ENCODE results near the gene GAP43. TPM values are rescaled to one million over a fixed set of nuclear protein-coding genes. Genes with fewer than 3 reads are reported as not detected.

The GAP43 gene
- total and polyA plus RNA-seq, 4 donors = 0.06 to 0.60 (median 0.19) TPM

GRCh38 chr3:115760716-115761115 lies 137.4 kb downstream of the GAP43 start:
- no peak for TF ChIP-seq CTCF (IDR thresholded peaks at IDR 0.05; ENCODE audit: control extremely low read depth, extremely low read depth)
- no peak overlapping the region for H3K27ac ChIP-seq (ENCODE audit: low read depth in 1 of 2, low read length in 1 of 2)

GRCh38 chr3:115761927-115762305 lies 138.6 kb downstream of the GAP43 start:
- TF ChIP-seq CTCF (IDR thresholded peaks at IDR 0.05; ENCODE audit: control extremely low read depth, extremely low read depth) = no peak
- no peak overlapping the region for H3K9ac ChIP-seq (ENCODE audit: insufficient read depth in 1 of 2, low read length in 2 of 2)
- ATAC-seq (ENCODE audit: insufficient read depth, low FRiP score) (no peak), DNase-seq (no peak)
- H3K4me3 ChIP-seq = no peak overlapping the region
- no peaks in the 10 kb centered on the region for H3K4me1 ChIP-seq (ENCODE audit: control insufficient read depth in 5 of 5, insufficient read depth in 5 of 5, low read length in 5 of 5)
- H3K27me3 ChIP-seq (ENCODE audit: control insufficient read depth in 3 of 3, insufficient read depth in 3 of 3, low read length in 2 of 3) = no peaks in the 10 kb centered on the region
- no peaks in the 10 kb centered on the region for H3K36me3 ChIP-seq (ENCODE audit: control insufficient read depth in 4 of 4, insufficient read depth in 4 of 4, low read length in 4 of 4)
- no peak overlapping the region for H3K27ac ChIP-seq (ENCODE audit: low read depth in 1 of 2, low read length in 1 of 2)
- H3K9me3 ChIP-seq (ENCODE audit: control insufficient read depth in 4 of 4, insufficient read depth in 3 of 4, low read length in 3 of 4) = no peaks in the 10 kb centered on the region

More at GRCh38 chr3:115760716-115761115, 137.4 kb downstream of the GAP43 start:
- Histone ChIP-seq H3K9me3 (ENCODE audit: control insufficient read depth in 4 of 4, insufficient read depth in 3 of 4, low read length in 3 of 4) (no peaks in the 10 kb centered on the region), H3K36me3 (ENCODE audit: control insufficient read depth in 4 of 4, insufficient read depth in 4 of 4, low read length in 4 of 4) (no peaks in the 10 kb centered on the region), H3K9ac (ENCODE audit: insufficient read depth in 1 of 2, low read length in 2 of 2) (no peak overlapping the region), H3K27me3 (ENCODE audit: control insufficient read depth in 3 of 3, insufficient read depth in 3 of 3, low read length in 2 of 3) (no peaks in the 10 kb centered on the region), H3K4me1 (ENCODE audit: control insufficient read depth in 5 of 5, insufficient read depth in 5 of 5, low read length in 5 of 5) (no peaks in the 10 kb centered on the region), H3K4me3 (no peak overlapping the region)
- DNase-seq (no peak), ATAC-seq (ENCODE audit: insufficient read depth, low FRiP score) (no peak)
- 87 to 90% methylated on average over 3 of the region's 3 CpGs for WGBS, 2 donors

GRCh38 chr3:115766587-115767482 lies 143.5 kb downstream of the GAP43 start:
- H3K36me3 ChIP-seq (ENCODE audit: control insufficient read depth in 4 of 4, insufficient read depth in 4 of 4, low read length in 4 of 4) = no peaks in the 10 kb centered on the region
- H3K4me3 ChIP-seq = no peak overlapping the region
- WGBS, 2 donors = 64 to 75% methylated on average over 6 of the region's 6 CpGs
- no peaks in the 10 kb centered on the region for H3K27me3 ChIP-seq (ENCODE audit: control insufficient read depth in 3 of 3, insufficient read depth in 3 of 3, low read length in 2 of 3)
- H3K9ac ChIP-seq (ENCODE audit: insufficient read depth in 1 of 2, low read length in 2 of 2) = no peak overlapping the region
- no peaks in the 10 kb centered on the region for H3K9me3 ChIP-seq (ENCODE audit: control insufficient read depth in 4 of 4, insufficient read depth in 3 of 4, low read length in 3 of 4)
- DNase-seq = no peak
- no peak overlapping the region for H3K27ac ChIP-seq (ENCODE audit: low read depth in 1 of 2, low read length in 1 of 2)
- H3K4me1 ChIP-seq (ENCODE audit: control insufficient read depth in 5 of 5, insufficient read depth in 5 of 5, low read length in 5 of 5) = no peaks in the 10 kb centered on the region
- TF ChIP-seq CTCF (IDR thresholded peaks at IDR 0.05; ENCODE audit: control extremely low read depth, extremely low read depth) = no peak
- ATAC-seq (ENCODE audit: insufficient read depth, low FRiP score) = no peak
